HG02610 (cell line): ENCODE results near the gene PPP1R9A.
A peak's percentile ranks its signal among the peaks of the same experiment; 100 is the strongest.

Source experiments
- ATAC-seq: cut with Tn5 transposase; IDR thresholded peaks from one replicate; pipeline ENCODE4 v1.9.1; 2021; ENCODE audit warnings: mild to moderate bottlenecking, moderate library complexity; ENCODE audit not compliant: unreplicated experiment

Gene PPP1R9A

DNA sequence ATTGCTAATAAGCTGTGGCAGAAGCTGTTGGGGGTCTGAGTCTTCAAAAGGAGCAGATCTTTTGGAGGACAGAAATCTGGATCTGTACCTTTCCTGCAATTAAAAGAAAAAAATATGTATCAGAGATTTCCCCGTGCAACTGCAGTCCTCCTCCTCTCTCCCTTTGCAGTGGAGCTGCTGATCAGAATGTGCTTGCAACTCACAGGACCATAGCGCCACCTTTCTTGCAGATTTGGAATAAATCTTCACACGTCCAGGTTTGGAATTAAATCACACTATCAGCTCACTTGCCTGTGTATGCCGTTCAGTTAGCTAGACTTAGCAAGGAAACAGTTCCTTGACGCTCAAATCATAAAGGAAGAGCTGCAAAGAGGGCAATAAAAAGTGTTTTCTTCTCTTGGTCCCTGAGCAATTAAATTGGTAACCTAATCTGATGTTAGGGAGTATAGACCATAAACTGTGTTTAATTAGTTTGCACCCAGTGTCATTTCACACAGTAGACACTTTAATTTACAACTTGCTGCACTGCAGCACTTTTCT, 339.5 kb downstream of the PPP1R9A start:
- ATAC-seq = no peak

DNA sequence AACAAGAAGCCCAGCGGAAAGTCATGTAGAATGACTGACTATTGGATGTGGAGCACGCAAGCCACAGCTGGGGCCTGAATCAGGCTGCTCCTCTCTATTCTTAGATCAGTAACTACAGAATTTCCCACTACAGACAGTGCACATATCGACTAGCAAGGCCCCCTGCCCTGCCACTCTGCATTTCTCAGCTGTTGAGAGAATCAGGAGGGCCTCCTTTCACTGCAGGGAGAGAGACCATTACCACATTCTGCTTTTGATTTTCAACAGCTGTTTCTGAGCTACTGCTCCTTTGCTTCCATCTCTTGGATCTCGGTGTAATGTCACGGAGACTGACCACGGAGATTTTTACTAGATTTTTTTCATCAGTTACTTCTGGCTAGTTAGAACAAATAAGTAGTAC, 343.2 kb downstream of the PPP1R9A start:
- ATAC-seq = no peak

GRCh38 chr7:95251966-95252365, 344.6 kb downstream of the PPP1R9A start:
- ATAC-seq = no peak

DNA sequence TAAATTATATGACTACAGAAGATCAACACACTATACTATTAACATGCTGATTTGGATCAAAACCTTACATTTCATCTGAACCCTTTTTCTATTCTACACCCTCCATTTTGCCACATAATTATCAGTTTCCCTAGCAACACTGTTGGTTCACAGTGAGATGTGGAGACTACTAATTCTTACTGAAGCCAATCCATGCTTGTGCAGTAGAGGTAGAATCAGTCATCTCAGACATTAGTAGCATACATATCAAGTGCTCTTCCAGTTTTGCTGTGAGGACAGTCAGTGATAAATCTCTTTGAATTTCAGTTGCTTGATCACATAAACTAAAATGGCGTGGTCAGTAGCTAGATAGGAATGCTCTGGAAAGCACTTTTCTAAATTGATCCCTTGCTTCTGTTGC, 346.6 kb downstream of the PPP1R9A start:
- ATAC-seq = no peak

DNA sequence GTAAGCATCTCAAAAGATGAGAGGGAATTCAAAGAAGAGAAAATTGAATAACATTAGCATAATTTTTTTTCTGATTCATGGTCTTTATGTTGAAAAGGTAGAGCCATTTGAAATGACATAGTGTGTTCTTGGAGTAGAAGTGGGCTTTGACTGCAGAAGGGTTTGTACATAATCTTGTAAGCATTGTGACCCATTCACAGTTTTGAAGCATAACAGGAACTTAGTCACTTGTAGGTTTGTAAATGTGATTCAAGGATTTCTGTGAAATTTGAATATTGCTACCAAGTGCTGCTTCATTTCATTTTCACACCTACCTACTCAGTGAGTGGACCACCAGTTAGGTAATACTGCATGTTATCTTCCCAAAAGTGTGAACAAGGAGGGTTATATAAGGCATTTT, 348.3 kb downstream of the PPP1R9A start:
- no peak for ATAC-seq

GRCh38 chr7:95261895-95262415, 354.6 kb downstream of the PPP1R9A start:
- no peak for ATAC-seq

GRCh38 chr7:95262875-95263274, 355.5 kb downstream of the PPP1R9A start:
- no peak for ATAC-seq

DNA sequence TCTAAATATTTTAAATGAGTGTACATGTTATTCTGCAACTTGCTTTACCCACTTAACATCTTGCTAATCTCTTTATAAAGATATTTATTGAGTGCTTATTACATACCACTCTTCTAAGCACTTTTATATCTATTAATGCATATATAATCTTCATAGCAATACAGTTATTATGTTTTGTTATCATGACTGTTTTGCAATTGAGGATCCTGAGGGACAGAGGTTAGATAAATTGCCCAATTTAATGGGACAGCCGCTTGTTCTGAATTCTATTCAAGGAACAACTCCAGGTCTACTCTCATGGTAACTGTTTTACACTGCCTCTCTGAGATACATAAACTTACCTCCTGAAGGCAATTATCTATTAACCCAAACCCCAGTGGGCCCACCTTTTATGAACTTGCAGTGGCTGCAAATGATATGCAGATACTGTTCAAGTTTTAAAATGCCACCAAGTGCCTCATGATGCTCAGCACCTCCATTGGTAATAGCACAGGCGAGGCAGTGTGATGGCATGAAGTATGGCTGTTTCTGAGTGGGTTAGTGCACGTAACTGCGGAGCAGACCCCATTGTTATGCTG, 356.5 kb downstream of the PPP1R9A start:
- no peak for ATAC-seq

- no peak for ATAC-seq
Observed at GRCh38 chr7:95264363-95264891, 357.0 kb downstream of the PPP1R9A start.

DNA sequence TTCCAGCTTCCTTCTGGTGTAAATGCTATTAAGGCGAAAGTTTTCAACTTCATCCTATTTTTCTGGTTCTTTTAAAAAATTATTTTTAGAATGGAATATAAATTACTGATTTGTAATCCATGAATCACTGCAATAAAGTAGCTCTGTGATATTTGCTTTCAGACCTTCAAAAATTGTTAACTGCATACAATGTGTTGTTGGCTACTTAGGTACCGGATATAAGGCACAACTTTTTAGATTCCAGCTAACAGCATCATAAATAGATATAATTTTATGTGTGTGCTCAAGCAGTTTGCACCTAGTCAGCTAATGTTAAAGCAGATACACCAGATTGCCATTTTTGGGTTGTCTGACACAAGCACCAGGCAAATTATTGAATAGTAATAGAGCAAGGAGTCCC, 358.2 kb downstream of the PPP1R9A start:
- ATAC-seq = no peak

- no peak for ATAC-seq
Observed at GRCh38 chr7:95267754-95268153, 360.4 kb downstream of the PPP1R9A start.

DNA sequence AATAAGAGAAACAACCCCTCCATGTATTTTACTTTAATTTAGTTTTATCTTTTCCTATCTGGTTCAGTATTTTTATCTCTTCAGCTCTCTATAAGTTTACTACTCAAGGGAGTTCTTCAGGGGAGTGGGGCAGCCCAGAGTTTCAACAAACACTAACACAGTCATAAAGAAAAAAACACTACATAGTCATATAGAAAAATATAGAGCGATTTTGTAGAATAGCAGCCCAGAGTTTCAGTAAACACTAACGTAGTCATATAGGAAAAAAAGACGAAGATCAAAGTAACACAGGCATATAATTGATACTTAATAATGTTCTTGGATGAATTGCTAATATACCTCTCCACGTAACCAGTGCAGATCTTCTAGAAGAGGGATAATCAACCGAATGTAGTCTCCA, 362.2 kb downstream of the PPP1R9A start:
- peak; percentile 48 for ATAC-seq

GRCh38 chr7:95276114-95276513, 368.7 kb downstream of the PPP1R9A start:
- ATAC-seq = no peak

GRCh38 chr7:95279417-95279816, 372.0 kb downstream of the PPP1R9A start:
- ATAC-seq = no peak

DNA sequence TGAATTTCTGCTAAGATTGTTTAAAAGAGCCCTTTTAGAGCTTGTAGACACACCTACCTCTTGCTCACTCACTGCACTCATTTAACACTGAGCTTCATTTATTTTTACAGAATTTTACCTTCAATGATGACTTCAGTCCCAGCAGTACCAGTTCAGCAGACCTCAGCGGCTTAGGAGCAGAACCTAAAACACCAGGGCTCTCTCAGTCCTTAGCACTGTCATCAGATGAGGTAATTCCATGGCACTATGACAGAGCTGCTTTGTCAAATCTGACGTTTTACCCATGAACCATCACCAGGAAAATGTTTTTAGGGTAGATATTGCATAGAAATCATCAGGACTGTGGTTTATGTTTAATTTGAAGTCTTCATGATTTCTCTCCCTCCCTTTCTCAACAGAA, 378.7 kb downstream of the PPP1R9A start:
- no peak for ATAC-seq

DNA sequence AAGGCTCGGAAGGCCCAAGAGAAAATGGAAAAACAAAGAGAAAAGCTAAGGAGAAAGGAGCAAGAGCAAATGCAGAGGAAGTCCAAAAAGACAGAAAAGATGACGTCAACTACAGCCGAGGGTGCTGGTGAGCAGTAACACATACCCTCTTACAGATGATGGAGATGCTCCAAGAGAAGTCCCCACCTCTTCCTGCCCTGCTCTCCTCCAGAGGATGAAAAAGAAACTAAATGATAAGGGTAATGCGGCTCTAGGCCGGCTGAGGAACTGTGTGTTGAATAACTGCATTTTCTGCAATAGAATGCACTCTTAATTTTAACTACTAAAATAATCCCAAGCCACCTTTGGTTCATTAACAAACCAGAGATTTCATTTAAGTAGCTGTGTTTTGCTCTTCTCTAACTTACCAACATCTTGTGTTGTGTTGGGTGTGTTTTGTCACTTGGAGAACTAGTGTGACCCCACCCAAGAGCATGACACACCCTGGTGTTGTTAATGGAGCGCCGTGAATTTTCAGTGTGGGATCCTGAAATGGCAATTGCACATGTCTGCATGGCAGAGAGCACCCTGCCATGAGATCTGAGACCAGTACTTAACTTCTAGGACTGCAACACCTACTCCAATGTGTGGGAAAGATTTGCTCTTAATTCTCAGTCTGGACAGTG, 382.9 kb downstream of the PPP1R9A start:
- no peak for ATAC-seq

DNA sequence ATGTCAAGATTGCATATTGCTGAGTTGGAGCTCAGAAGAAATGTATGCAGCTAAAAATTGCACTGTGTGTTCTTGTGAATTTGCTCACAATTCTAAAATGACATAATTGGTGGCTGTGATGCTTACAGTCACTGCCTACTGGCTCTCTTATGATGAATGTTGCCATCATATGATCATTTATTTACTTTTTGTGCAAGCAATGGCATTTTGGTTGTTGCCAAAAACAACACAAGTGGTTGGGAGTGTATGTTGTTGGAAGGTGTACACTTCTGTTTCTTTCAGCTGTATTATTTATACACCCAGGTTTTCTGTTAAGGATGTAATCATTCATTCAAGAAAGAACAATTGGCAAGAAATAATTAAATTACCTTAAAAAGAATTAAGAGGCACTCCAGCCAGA, 388.0 kb downstream of the PPP1R9A start:
- ATAC-seq = no peak

- no peak for ATAC-seq
Observed at GRCh38 chr7:95296456-95296855, 389.1 kb downstream of the PPP1R9A start.

DNA sequence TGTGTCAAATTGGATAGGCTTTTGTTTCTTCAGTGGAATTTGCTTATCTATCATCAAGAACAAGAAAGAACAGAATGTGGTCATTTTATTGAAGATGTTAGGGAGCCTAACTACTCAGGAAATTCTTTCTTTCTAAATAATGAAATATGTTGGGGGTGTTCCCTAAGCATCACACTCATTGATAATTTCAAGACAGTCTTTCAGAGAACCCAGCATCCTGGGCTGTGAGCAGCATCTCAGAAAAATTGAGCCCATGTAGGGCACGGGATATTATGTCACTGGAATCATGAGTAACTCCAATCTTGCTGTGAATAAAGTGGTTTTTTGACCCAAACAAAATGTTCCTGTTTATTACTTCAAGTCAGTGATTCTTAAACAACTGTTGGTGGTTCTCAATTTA, 389.6 kb downstream of the PPP1R9A start:
- ATAC-seq = no peak

DNA sequence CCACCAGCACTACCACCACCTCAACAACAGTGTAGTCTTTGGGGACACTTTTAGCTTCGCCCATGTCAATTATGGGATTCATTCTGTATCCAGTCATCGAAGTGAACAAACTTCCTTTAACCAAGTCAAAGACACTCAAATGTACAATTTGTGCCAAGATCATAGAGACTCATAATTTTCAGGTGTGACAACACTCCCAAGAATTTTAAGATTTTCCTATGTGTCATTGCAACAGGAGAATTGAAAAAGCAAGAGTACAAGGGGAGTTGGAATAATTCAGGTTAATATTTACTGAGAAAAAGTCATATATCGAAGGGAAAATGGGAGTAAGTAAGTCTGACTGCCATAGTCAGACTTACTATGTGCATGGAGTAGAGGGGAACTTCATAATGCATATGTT, 390.7 kb downstream of the PPP1R9A start:
- ATAC-seq = no peak

DNA sequence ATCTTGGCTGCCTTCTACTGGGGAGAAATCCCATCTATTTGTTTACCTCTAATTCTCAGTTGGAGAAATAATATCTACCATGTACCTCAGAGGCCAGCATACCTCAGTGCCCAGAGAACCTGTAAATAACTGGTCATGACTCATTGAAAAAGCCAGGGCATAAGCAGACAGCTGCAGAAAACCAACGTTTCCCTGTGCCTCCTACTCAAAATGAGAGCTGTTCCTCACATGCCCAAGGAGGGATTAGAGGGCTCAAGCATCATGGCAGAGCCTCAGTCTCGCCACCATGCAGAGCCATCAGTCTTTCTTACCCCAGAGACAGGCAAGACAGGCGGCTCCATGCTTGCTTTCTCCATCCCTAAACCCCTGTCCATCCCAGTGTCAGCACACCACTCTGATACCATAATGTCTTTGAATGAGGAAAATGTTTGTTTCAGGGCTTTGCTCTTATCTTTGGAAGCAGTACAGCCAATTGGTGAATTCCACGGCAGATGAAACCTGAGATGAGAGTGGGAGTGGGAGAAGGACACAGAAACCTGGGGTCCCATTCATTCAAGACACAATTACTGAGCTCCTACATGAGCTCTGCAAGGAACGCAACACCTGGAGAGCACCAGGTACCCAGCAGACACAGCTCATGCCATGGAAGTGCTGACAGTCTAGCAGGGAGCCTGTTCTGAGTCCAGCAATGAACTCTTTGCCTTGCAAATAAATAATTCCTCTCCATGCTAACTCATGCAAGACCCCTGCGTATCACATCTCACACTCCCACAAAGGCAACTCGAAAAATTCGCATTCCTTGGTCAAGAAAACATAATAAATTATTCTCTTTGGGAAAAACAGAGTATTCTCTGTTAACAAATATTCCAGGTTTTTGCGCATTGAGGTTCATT, 395.9 kb downstream of the PPP1R9A start:
- no peak for ATAC-seq
